Stimulated activated CD8-positive, alpha-beta memory T cell treated with anti-CD3 and anti-CD28 coated beads, Interleukin-12 subunit alpha, Interleukin-12 subunit beta, amount 100 ng/mL, for 24 hours (primary cell): ENCODE data around the gene CYP11A1.

ENCODE experiments used
- DNase-seq: peaks from one replicate; pipeline ENCODE4 v3.0.0-alpha.2; 2020; ENCODE audit errors: extremely low read depth

Gene CYP11A1

DNA sequence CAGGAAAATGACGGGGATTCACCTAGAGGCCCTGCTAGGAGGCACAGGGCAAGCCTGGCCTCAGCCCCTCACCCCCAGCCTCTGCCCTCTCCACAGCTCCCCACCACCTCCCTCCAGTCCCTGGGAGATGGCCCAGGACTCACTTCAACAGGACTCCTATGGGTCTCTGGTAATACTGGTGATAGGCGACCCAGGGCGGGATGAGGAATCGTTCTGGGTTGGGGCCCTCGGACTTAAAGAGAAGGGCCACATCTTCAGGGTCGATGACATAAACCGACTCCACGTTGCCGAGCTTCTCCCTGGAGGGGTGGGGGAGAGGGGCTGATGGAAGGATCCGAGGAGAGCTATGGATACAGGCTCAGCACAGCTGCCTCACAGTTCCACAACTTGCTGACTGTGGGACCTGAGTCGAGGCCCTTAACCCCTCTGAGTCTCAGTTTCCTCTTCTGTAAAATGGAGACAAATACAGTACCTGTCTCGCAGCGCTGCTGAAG, 19.6 kb downstream of the CYP11A1 start:
- no peak for DNase-seq

DNA sequence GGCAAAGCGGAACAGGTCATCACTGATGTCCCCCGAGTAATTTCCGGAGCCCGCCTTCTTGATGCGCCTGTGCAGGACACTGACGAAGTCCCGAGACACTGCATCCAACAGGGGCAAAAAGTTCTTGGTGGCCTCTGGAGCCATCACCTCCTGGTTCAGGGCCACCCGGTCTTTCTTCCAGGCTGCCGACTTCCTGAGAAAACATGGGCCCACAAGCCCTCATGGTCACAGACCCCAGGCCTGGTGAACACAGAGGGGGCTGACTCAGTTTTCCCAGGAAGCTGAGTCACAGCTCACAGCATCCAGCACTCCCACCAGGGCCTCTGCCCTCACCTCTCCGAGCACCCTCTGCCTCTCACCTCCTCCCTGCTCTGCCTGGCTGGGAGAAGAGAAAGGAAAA, 22.4 kb downstream of the CYP11A1 start:
- DNase-seq, result no peak

DNA sequence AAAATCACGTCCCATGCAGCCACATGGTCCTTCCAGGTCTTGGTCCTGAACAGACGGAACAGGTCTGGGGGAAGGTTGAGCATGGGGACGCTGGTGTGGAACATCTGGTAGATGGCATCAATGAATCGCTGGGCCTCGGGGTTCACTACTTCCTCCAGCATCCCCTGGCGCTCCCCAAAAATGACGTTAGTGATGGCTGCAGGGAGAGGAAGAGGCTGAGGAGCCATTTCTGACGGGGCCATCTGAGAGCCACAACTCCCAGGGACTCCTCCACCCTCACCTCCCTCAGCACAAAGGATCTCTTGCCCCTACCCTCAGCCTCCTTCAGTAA, 23.7 kb downstream of the CYP11A1 start:
- DNase-seq, result no peak

- no peak for DNase-seq
Observed at GRCh38 chr15:74343127-74343796, 24.2 kb downstream of the CYP11A1 start.

- no peak for DNase-seq
Observed at GRCh38 chr15:74340150-74340549, 27.3 kb downstream of the CYP11A1 start.

DNA sequence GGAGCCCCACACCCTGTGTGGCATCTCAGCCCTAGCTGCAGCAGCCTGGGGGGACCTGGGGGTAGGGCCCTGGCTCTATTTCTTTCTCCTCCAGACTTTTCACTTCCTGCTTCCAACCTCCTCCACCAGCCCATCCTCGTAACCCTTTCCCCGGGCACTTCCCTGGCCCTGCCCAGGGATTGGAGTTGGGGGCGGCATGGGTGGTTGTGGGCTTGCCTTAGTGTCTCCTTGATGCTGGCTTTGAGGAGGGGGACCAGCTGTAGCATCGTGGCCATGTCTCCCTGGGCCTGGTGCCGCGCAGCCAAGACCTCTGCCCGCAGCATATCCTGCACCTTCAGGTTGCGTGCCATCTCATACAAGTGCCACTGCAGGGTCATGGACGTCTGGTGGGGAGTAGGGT, 28.1 kb downstream of the CYP11A1 start:
- no peak for DNase-seq

GRCh38 chr15:74338676-74339075, 28.8 kb downstream of the CYP11A1 start:
- DNase-seq, result no peak

DNA sequence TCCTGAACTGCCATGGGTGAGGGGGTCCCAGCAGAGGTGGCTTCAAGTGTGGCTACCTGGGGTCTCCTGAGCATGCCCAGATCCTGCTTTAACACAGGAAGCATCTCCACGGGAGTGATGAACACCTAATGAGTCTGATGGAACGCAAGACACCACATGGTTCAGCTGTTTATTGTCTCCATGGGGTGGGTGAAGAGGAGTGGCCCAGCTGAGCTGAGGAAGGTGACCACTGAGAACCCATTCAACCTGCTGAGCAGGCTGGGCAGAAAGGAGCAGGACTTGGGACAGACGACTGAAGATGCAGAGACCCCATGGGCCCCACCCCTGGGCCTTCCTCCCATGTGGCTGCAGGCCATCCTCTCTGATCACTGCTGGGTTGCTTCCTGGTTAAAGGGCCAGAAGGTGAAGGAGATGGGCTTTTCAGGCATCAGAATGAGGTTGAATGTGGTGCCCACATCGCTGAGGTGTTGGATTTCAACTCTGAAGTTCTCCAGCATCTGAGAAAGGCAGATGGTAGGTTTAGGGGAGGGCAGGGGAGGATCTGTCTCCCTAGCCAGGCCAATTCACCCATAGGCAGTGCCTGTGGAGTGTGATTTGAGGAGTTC, 29.7 kb downstream of the CYP11A1 start:
- no peak for DNase-seq

GRCh38 chr15:74337146-74337545, 30.3 kb downstream of the CYP11A1 start:
- DNase-seq, result no peak

DNA sequence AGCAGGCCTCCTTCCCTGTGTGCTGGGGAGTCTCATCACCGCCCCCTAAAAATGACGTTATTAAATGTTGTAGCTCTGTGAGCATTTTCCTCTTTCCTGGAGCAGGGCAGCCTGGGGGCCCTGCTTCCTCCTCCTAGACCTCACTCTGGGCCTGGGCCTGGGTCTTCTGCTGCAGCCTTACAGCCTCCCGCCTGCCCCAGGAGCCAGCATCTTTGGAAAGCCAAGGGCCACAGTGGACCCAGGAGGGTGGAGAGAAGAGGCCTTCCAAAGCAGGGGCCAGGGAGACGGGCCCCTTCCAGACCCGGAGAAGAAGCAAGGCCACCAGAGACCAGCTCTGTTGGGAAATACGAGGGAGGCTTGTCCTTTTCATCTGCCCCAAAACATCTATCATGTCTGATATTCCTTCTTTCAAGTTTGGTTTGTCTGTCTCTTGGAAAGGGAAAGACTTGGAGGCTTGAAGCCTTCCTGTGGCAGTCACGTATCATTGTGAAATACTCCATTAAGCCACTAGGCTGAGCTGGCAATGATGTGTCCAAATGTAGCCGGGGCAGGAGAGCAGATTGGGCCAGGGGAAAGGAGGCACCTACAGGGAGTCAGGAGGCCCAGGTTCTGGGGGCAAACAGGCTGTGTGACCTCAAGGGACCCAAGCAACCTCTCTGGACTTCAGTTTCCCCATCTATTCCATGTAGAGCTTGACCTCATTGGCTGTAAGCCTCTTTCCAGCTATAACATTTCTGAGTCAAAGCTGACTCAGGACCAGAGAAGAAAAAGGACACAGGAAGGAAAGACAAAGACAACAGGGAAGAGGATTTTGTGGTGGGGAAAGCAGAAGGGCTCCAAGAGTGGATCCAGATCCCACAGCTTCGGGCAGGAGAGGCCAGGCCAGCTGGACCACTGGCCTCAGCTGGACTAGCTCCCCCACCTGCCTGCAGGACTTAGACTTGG, 31.1 kb downstream of the CYP11A1 start:
- DNase-seq, result no peak

GRCh38 chr15:74335396-74335795, 32.0 kb downstream of the CYP11A1 start:
- no peak for DNase-seq

GRCh38 chr15:74334127-74334526, 33.3 kb downstream of the CYP11A1 start:
- no peak for DNase-seq

DNA sequence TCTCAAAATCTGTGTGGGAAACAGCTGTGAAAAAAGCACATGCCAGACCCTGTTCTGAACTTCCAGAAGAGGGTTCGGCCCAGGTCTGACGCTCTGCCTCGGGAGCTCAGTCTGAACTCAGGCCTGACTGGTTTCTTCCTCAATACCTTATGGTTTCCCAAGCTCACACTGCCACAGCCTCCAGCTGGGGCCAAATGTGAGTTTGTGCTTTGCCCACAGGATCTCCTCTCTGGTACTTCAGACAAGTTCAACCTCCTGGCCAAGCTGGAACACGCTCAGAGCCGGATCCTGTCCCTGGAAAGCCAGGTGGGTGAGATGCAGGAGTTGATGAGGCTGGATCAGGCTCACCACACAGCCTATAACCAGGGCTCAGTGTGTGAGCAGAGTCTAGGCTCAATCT, 33.8 kb downstream of the CYP11A1 start:
- no peak for DNase-seq

DNA sequence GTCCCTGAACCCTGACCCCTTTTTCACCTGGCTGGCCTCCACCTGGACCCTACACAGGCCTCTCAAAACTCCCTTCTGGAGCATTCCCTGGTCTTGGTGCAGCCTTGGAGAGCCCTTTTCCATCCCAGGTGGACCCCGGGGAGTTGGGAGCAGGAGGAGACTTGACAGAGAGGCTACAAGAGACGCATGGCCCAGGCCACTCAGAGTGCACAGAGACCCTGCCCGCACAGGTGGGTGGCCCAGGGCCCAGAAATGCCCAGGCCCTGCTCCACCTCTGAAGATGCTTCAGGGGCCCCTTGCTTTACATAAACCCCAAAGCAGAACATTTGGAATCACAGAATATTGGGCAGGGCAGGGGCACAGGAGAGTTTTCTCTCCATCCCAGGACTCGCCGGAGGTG, 34.4 kb downstream of the CYP11A1 start:
- no peak for DNase-seq

- DNase-seq, result no peak
Observed at GRCh38 chr15:74332611-74333010, 34.8 kb downstream of the CYP11A1 start.

GRCh38 chr15:74332011-74332410, 35.4 kb downstream of the CYP11A1 start:
- no peak for DNase-seq

DNA sequence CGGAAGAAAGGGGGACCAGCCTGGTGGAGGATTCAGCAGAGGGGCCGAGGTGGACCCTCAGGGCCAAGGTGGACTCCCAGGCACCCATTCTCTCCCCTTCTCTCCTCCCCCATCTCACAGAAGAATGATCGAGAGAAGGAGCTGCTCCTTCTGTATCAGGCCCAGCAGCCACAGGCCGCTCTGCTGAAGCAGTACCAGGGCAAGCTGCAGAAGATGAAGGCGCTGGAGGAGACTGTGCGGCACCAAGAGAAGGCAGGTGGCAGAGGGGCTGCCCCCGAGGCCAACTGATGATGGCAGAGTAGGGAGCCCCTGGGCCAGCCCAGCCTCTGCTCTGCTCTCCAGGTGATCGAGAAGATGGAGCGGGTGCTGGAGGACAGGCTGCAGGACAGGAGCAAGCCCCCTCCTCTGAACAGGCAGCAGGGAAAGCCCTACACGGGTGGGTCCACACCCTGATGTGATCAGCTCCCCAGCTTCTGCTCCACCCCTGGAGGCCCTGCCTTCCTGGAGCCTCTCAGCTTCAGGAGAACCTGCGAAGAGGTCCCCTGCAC, 36.5 kb downstream of the CYP11A1 start:
- no peak for DNase-seq

- no peak for DNase-seq
Observed at GRCh38 chr15:74328331-74329056, 39.0 kb downstream of the CYP11A1 start.

DNA sequence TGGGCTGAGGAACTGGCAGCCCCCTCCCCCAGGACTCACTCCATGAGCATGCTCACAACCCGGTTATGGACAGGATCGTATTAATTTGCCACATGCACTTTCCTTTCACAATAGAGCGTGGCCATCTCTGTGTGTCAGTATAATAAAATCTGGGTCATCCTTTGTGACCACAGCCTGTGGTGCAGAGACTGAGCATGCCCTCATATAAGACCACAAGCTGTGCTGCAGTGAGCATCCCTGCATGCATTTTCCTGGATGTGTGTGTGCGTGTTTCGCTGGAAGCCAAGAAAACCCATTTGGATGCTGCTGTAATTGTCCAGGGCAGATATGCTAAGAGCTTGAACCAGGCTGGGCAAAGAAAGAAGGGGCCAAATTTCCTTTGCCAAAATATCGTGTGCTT, 39.7 kb downstream of the CYP11A1 start:
- DNase-seq, result no peak

- DNase-seq, result no peak
Observed at GRCh38 chr15:74326746-74327145, 40.7 kb downstream of the CYP11A1 start.

GRCh38 chr15:74324714-74325113, 42.7 kb downstream of the CYP11A1 start:
- no peak for DNase-seq
